GM18498 (cell line): ENCODE results near the gene F12.

ENCODE experiments used
- ATAC-seq: cut with Tn5 transposase; IDR thresholded peaks from one replicate; pipeline ENCODE4 v1.9.1; 2021; ENCODE audit warnings: mild to moderate bottlenecking, moderate library complexity; ENCODE audit not compliant: unreplicated experiment

Gene F12

GRCh38 chr5:177357459-177358351 lies 51.7 kb downstream of the F12 start, which contains the start of gene RGS14:
Gene RGS14 (plus strand): TSS chr5:177357924. CDS start chr5:177358025, 101 bp downstream.
- ATAC-seq: peak; percentile 93

GRCh38 chr5:177357146-177357458 lies 52.3 kb downstream of the F12 start:
- no peak for ATAC-seq

GRCh38 chr5:177356746-177357145 lies 52.6 kb downstream of the F12 start:
- no peak for ATAC-seq

- no peak for ATAC-seq
Measured at GRCh38 chr5:177355868-177356168, 53.5 kb downstream of the F12 start.

GRCh38 chr5:177355162-177355867 lies 54.0 kb downstream of the F12 start:
- ATAC-seq: no peak

- no peak for ATAC-seq
Measured at GRCh38 chr5:177354711-177355110, 54.7 kb downstream of the F12 start.

- no peak for ATAC-seq
Measured at GRCh38 chr5:177354256-177354655, 55.1 kb downstream of the F12 start.

GRCh38 chr5:177353093-177353492 lies 56.3 kb downstream of the F12 start:
- no peak for ATAC-seq
